ENCODE results near the gene PRAME.
A peak's percentile ranks its signal among the peaks of the same experiment; 100 is the strongest.

Gene PRAME

GRCh38 chr22:22578702-22579424, 19.8 kb upstream of the PRAME start:
- no peak for DNase-seq

GRCh38 chr22:22576989-22577427, 17.9 kb upstream of the PRAME start:
- DNase-seq: no peak

- DNase-seq: peak in 1 of 6 experiments; percentile 2
Measured at GRCh38 chr22:22576244-22576988, 17.4 kb upstream of the PRAME start.

DNA sequence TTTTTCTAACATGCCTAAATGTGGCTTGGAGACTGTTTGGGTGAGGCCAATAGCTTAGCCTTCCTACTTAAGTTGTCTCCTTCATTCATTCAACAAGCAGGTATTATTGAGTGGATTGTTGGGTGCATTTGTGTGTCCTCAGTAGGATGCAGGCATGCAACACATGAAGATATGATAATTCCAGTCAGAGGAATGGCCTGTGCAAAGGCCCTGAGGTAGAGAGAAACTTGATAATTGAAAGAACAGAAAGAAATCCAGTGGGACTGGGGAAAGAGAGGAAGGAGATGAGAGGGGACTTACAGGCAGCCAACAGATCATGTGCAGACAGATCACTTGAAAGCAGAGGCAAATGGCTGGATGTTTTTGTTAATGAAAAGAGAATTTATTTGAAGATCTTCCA, 15.3 kb upstream of the PRAME start:
- DNase-seq: no peak

GRCh38 chr22:22573047-22573889, 14.2 kb upstream of the PRAME start:
- no peak for DNase-seq

DNA sequence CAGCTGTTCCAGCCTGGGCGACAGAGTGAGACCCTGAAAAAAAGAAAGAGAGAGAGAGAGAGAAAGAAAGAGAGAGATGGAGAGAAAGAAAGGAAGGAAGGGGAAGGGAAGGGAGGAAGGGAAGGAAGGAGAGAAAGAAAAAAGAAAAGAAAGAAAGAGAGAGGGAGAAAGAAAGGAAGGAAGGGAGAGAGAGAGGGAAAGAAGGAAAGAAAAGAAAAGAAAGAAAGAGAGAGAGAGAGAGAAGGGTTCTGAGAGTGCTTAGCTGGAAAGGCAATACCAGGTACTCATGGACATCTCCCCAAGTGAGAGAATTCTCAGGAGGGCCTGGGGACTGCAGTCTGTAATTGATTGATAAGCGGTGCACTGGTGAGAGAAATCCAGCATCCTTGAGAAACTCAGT, 12.8 kb upstream of the PRAME start:
- DNase-seq: no peak

- no peak for DNase-seq
Measured at GRCh38 chr22:22571429-22571828, 12.4 kb upstream of the PRAME start.

DNA sequence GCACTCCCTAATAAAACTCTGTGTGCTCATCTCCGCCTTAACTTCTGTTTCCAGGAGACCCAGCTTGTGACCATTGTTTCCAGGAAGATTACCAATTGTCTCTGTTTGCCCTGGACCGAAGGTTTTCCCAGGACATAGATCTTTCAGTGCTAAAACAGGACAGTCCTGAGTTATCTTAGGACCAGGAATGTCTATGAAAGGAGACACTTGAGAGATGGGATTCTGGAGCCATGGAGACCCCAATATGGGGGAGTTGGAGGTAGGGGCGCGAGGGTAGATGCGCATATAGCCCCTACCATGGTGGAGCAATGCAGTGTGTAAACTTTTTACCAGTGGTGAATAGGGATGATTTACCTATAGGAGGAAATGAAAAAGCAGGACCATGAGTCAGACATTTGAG, 10.2 kb upstream of the PRAME start:
- no peak for DNase-seq

- DNase-seq: no peak
Measured at GRCh38 chr22:22565981-22566380, 6.9 kb upstream of the PRAME start.

GRCh38 chr22:22558071-22558971, 744 bp downstream of the PRAME start:
- DNase-seq: no peak

DNA sequence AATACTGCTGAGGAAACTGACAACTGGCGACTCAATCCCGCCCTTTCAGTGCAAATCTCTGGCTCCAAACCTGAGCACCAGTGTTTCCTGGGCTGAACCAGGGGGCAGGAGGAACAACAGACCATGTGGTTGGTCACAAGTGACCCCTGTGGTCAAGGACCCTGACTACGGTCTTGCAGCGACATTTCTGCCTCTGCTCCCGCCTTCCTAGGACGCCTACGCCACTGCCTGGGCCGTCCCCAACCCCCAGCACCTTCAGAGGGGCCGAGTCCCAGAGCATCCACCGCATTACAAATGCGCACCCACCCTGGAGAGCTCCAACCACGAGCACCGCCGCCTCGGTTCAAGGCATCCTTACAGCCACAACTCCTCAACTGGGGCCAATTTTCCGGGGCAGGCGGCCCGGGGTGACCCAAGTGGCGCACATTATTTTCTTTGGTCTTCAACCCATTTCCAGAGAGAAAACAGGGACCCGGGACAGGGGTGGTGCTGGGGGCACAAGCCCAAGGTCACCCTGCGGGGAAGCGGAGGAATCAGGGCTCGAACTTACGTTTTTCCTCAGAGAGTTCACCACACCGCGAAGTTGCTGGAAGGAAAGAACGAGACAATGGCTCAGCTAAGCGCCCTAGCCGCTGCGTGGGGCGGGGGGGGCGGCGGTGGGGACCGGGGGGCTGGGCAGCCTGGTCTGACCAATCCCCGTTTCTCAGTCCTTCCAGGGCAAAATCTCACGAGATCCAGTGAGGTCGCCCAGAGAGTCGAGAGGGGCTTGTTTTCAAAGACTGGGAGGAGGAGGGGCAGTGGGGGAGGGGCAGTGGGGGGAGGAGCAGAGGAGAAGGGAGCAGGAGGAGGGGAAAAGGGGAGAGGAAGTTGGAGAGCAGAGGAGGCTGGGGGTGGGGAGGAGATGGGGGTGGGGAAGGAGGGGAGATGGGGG, 1.8 kb downstream of the PRAME start:
- no peak for DNase-seq

GRCh38 chr22:22556578-22556977, 2.5 kb downstream of the PRAME start:
- DNase-seq: no peak

DNA sequence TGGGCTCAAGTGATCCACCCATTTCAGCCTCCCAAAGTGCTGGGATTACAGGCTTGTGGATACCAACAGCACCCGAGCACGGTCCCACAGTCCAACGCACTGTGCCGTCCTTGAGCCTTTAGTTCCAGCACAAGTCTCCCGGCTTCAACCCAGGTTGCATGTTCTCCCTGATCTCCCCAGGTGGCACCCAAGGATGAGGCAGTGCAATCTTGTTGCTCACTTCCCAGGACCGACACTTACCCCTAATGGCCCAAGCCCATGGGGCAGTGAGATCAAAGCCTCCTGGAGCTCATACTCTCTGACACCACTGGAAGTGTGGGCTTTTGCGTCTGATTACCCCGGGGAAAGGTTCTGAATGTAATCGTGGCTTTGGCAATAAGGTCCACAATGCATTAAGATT, 3.5 kb downstream of the PRAME start:
- no peak for DNase-seq

DNA sequence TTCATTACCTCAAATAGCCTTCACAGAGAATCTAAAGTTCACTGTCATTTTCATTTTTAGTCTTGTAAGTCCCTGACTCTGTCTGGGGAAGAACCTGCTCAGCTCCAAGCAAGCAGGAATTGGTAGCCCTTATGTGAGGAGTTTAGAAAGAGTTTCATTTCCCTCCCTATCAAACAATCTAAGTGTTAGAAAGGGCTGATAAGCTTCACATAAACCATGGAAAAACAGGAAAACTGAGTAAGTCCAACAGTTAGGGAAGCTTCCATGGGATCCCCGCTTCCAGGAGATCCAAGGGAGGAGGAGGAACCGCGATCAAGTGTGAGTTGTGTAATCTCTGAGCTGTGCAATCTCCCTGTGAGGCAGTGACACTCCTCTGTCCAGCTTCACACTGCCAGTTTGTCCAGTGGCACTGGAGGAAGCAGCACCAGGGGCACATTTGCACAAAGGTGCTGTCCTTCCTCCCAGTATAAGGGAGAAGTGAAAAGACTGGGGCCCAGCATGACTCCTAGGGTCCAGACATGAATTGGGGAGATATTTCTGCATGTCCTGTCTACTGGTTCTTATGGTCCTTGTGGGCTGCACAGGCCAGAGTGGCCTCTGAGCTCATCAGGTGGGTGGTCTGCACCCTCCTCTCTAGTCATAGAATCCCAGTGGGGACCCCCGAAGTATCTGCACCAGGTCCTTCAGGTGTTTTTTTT, 4.3 kb downstream of the PRAME start:
- DNase-seq: no peak

- DNase-seq: no peak
Measured at GRCh38 chr22:22553735-22554586, 5.1 kb downstream of the PRAME start.

DNA sequence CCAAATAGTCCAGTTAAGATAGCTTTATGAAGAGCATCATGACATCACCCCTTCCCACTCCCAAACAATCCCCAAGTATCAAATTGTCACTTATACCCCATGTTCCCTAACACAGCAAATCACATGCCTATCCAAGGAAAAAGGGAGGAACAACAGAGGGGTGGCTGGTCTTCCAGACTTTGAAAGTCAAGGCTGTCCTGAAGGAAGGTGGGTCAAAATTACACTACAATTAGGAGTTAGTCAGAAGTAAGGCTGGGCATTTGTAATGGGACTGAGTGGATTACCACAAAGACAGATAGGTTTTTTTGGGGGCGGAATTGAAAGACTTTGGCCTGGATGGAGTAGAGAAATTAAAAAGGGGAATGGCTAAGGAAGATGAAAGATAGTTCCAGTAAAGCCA, 5.9 kb downstream of the PRAME start:
- DNase-seq: no peak

- no peak for DNase-seq
Measured at GRCh38 chr22:22552630-22553029, 6.4 kb downstream of the PRAME start.

- DNase-seq: no peak
Measured at GRCh38 chr22:22550789-22551434, 8.2 kb downstream of the PRAME start.

- no peak for DNase-seq
Measured at GRCh38 chr22:22548910-22549309, 10.2 kb downstream of the PRAME start.

All from stimulated activated naive CD4-positive, alpha-beta T cell (primary cell).